ENCODE measurements around the gene LENEP.

- no peak for TF ChIP-seq EZH2 (IDR thresholded peaks at IDR 0.05; ENCODE audit: insufficient read depth, poor library complexity, severe bottlenecking)
- TF ChIP-seq EZH2phosphoT487 (IDR thresholded peaks at IDR 0.05; ENCODE audit: insufficient read depth, low read depth), result no peak
Measured at GRCh38 chr1:154998818-154999570, 5.6 kb downstream of the LENEP start.

All from GM23248 (cell line).